ENCODE results near the gene AOC2. TPM values are rescaled to one million over a fixed set of nuclear protein-coding genes. Genes with fewer than 3 reads are reported as not detected.
"Not testable (repeated sequence)": the region's sequence is repeated elsewhere in the genome, so short reads cannot be mapped to it uniquely, and the experiment has no call there.

Gene AOC2
- total RNA-seq, 4 donors from 2014 or later: 0.81 to 1.7 (median 1.4) TPM

- no peak for ATAC-seq
- Histone ChIP-seq H3K36me3 (peaks cover 0 to 53% of the 10 kb centered on the region in 2 donors), H3K27ac (no peak overlapping the region), H3K9me3 (no peaks in the 10 kb centered on the region), H3K27me3 (no peaks in the 10 kb centered on the region), H3K4me1 (no peaks in the 10 kb centered on the region), H3K4me3 (no peak overlapping the region)
- 90 to 100% methylated on average over 1 to 2 of the region's 13 CpGs for WGBS, 2 donors (ENCODE audit: low coverage in 1 of 2)
- TF ChIP-seq EP300 (IDR thresholded peaks at IDR 0.05): no peak
- TF ChIP-seq POLR2A (IDR thresholded peaks at IDR 0.05): no peak
- no peak for TF ChIP-seq CTCF (IDR thresholded peaks at IDR 0.05)
- TF ChIP-seq POLR2AphosphoS5 (IDR thresholded peaks at IDR 0.05): no peak
Measured at GRCh38 chr17:42872251-42872965, 28.0 kb downstream of the AOC2 start.

GRCh38 chr17:42873315-42873714 is 28.9 kb downstream of the AOC2 start:
- no peaks in the 10 kb centered on the region for H3K4me1 ChIP-seq
- H3K9me3 ChIP-seq: no peaks in the 10 kb centered on the region
- H3K27me3 ChIP-seq: no peaks in the 10 kb centered on the region
- ATAC-seq: no peak
- WGBS, 2 donors (ENCODE audit: low coverage in 1 of 2): 60 to 82% methylated on average over 2 to 3 of the region's 6 CpGs
- no peak overlapping the region for H3K27ac ChIP-seq
- H3K4me3 ChIP-seq: no peak overlapping the region
- peaks cover 0 to 47% of the 10 kb centered on the region in 2 donors for H3K36me3 ChIP-seq
- TF ChIP-seq CTCF (IDR thresholded peaks at IDR 0.05) (no peak), EP300 (IDR thresholded peaks at IDR 0.05) (no peak), POLR2A (IDR thresholded peaks at IDR 0.05) (no peak), POLR2AphosphoS5 (IDR thresholded peaks at IDR 0.05) (no peak)

GRCh38 chr17:42873932-42874695 is 29.7 kb downstream of the AOC2 start:
- not testable (repeated sequence) for H3K9me3 ChIP-seq
- 73 to 81% methylated on average over 2 to 5 of the region's 12 CpGs for WGBS, 2 donors (ENCODE audit: low coverage in 1 of 2)

GRCh38 chr17:42877037-42877436 is 32.7 kb downstream of the AOC2 start:
- 96% methylated on average over 6 of the region's 10 CpGs; no CpG with 5 or more reads in 1 of the 2 donors for WGBS, 2 donors (ENCODE audit: low coverage in 1 of 2)
- H3K4me1 ChIP-seq: no peaks in the 10 kb centered on the region
- H3K4me3 ChIP-seq: no peak overlapping the region
- ATAC-seq: no peak
- no peaks in the 10 kb centered on the region for H3K9me3 ChIP-seq
- H3K36me3 ChIP-seq: peaks cover 0 to 26% of the 10 kb centered on the region in 2 donors
- TF ChIP-seq POLR2AphosphoS5 (IDR thresholded peaks at IDR 0.05) (no peak), POLR2A (IDR thresholded peaks at IDR 0.05) (no peak), EP300 (IDR thresholded peaks at IDR 0.05) (no peak), CTCF (IDR thresholded peaks at IDR 0.05) (no peak)
- H3K27ac ChIP-seq: no peak overlapping the region
- no peaks in the 10 kb centered on the region for H3K27me3 ChIP-seq

More at GRCh38 chr17:42873932-42874695, 29.7 kb downstream of the AOC2 start:
- ATAC-seq, H3K4me3 ChIP-seq, H3K27ac ChIP-seq, H3K27me3 ChIP-seq, H3K4me1 ChIP-seq: not testable (repeated sequence)
- peaks cover 0 to 42% of the 10 kb centered on the region in 2 donors for H3K36me3 ChIP-seq

GRCh38 chr17:42878123-42878880 is 33.9 kb downstream of the AOC2 start:
- no peaks in the 10 kb centered on the region for H3K4me1 ChIP-seq
- no peaks in the 10 kb centered on the region for H3K27me3 ChIP-seq
- WGBS, 2 donors (ENCODE audit: low coverage in 1 of 2): 43 to 58% methylated on average over 7 to 12 of the region's 13 CpGs
- no peak overlapping the region for H3K27ac ChIP-seq
- no peak overlapping the region for H3K4me3 ChIP-seq
- ATAC-seq: no peak
- no peaks in the 10 kb centered on the region for H3K9me3 ChIP-seq
- peaks cover 0 to 13% of the 10 kb centered on the region in 2 donors for H3K36me3 ChIP-seq
- TF ChIP-seq CTCF (IDR thresholded peaks at IDR 0.05): no peak
- TF ChIP-seq EP300 (IDR thresholded peaks at IDR 0.05): no peak
- no peak for TF ChIP-seq POLR2A (IDR thresholded peaks at IDR 0.05)
- TF ChIP-seq POLR2AphosphoS5 (IDR thresholded peaks at IDR 0.05): no peak
